Karpas-422 (cell line): ENCODE results near the gene DCUN1D5. TPM values are rescaled to one million over a fixed set of nuclear protein-coding genes. Genes with fewer than 3 reads are reported as not detected.
"Not testable (repeated sequence)": the region's sequence is repeated elsewhere in the genome, so short reads cannot be mapped to it uniquely, and the experiment has no call there.

Experiments used
- DNase-seq: peaks from one replicate; pipeline ENCODE4 v3.0.0-alpha.2; 2015
- H2AFZ ChIP-seq: fragments of 200-600 bp; sonication (generic); 2 replicates; pipeline ENCODE4 v1.6.1; 2014; ENCODE audit warnings: antibody characterized with exemption, low read length, mixed read lengths
- H3K27ac ChIP-seq: fragments of 200-600 bp; sonication (generic); 2 replicates; pipeline ENCODE4 v1.5.1; 2014; ENCODE audit warnings: mild to moderate bottlenecking, low read length, moderate library complexity
- H3K27me3 ChIP-seq: fragments of 200-600 bp; sonication (generic); 2 replicates; pipeline ENCODE4 v1.6.1; 2014; ENCODE audit warnings: low read length, mixed read lengths
- H3K36me3 ChIP-seq: fragments of 200-600 bp; sonication (generic); 2 replicates; pipeline ENCODE4 v1.6.1; 2014; ENCODE audit warnings: low read length, mixed read lengths; ENCODE audit not compliant: insufficient read depth
- H3K4me1 ChIP-seq: fragments of 200-600 bp; sonication (generic); 2 replicates; pipeline ENCODE4 v1.6.1; 2014; ENCODE audit warnings: mild to moderate bottlenecking, low read length, mixed read lengths
- H3K4me2 ChIP-seq: fragments of 200-600 bp; sonication (generic); 2 replicates; pipeline ENCODE4 v1.6.1; 2014; ENCODE audit warnings: low read length, low read depth, mild to moderate bottlenecking; ENCODE audit not compliant: poor library complexity, severe bottlenecking
- H3K4me3 ChIP-seq: fragments of 200-600 bp; sonication (generic); 2 replicates; pipeline ENCODE4 v1.5.1; 2014; ENCODE audit warnings: mild to moderate bottlenecking, antibody characterized with exemption, low read length, mixed read lengths
- H3K79me2 ChIP-seq: fragments of 200-600 bp; sonication (generic); 2 replicates; pipeline ENCODE4 v1.6.1; 2014; ENCODE audit warnings: mild to moderate bottlenecking, low read length, mixed read lengths
- H3K9ac ChIP-seq: fragments of 200-600 bp; sonication (generic); 2 replicates; pipeline ENCODE4 v1.6.0; 2014; ENCODE audit warnings: low read length
- H3K9me2 ChIP-seq: fragments of 200-600 bp; sonication (generic), shearing (Covaris generic); replicated peaks from 2 replicates; pipeline ENCODE4 v1.6.0; 2014; ENCODE audit warnings: mild to moderate bottlenecking, low read length, moderate library complexity; ENCODE audit not compliant: insufficient read depth
- H3K9me3 ChIP-seq: fragments of 300-700, 200-600 bp; sonication (generic); 2 replicates; pipeline ENCODE4 v1.6.1; 2014; ENCODE audit warnings: low read length, mixed read lengths
- H4K20me1 ChIP-seq: fragments of 200-600 bp; sonication (generic); 2 replicates; pipeline ENCODE4 v1.6.1; 2014; ENCODE audit warnings: mild to moderate bottlenecking, antibody characterized with exemption, low read length, low read depth; ENCODE audit not compliant: insufficient read depth
- total RNA-seq: library from RNA; depleted of rRNA; stranded (reverse); fragments of >200 nt; shearing (Covaris generic); gene quantifications from 2 replicates; pipeline ENCODE4 v1.2.3, GENCODE V29; 2014; ENCODE audit warnings: low replicate concordance; rRNA removed

Gene DCUN1D5
- total RNA-seq, 1 experiment from 2014 or later = 243 TPM

- no peaks in the 10 kb centered on the region for H3K4me1 ChIP-seq
- no peak overlapping the region for H2AFZ ChIP-seq
- H3K36me3 ChIP-seq = no peaks in the 10 kb centered on the region
- no peak overlapping the region for H3K9ac ChIP-seq
- no peak overlapping the region for H3K4me3 ChIP-seq
- no peaks in the 10 kb centered on the region for H3K27me3 ChIP-seq
- H3K9me2 ChIP-seq = no peaks in the 10 kb centered on the region
- no peak overlapping the region for H3K27ac ChIP-seq
- no peaks in the 10 kb centered on the region for H3K79me2 ChIP-seq
- H3K9me3 ChIP-seq = no peaks in the 10 kb centered on the region
- H3K4me2 ChIP-seq = no peak overlapping the region
- no peaks in the 10 kb centered on the region for H4K20me1 ChIP-seq
- DNase-seq = no peak
These were observed 62.6 kb downstream of the DCUN1D5 start for GRCh38 chr11:103029401-103029800.

- not testable (repeated sequence) for H3K4me1 ChIP-seq, H3K27ac ChIP-seq, H3K9ac ChIP-seq, H4K20me1 ChIP-seq, H3K36me3 ChIP-seq, H2AFZ ChIP-seq, H3K27me3 ChIP-seq, H3K4me2 ChIP-seq, H3K9me3 ChIP-seq, DNase-seq, H3K9me2 ChIP-seq, H3K79me2 ChIP-seq, H3K4me3 ChIP-seq
These were observed 63.5 kb downstream of the DCUN1D5 start for GRCh38 chr11:103028304-103029020.

GRCh38 chr11:103024086-103024485 is 67.9 kb downstream of the DCUN1D5 start:
- Histone ChIP-seq H4K20me1 (no peaks in the 10 kb centered on the region), H3K9me3 (no peaks in the 10 kb centered on the region), H3K27ac (no peak overlapping the region), H3K4me3 (no peak overlapping the region), H3K36me3 (no peaks in the 10 kb centered on the region), H3K4me2 (no peak overlapping the region), H3K4me1 (no peaks in the 10 kb centered on the region), H3K27me3 (no peaks in the 10 kb centered on the region), H2AFZ (no peak overlapping the region), H3K9ac (no peak overlapping the region), H3K9me2 (no peaks in the 10 kb centered on the region), H3K79me2 (no peaks in the 10 kb centered on the region)
- DNase-seq = no peak

GRCh38 chr11:103016031-103016430 is 75.9 kb downstream of the DCUN1D5 start:
- H2AFZ ChIP-seq = no peak overlapping the region
- H3K36me3 ChIP-seq = no peaks in the 10 kb centered on the region
- no peak overlapping the region for H3K4me2 ChIP-seq
- H3K9me2 ChIP-seq = no peaks in the 10 kb centered on the region
- no peaks in the 10 kb centered on the region for H3K27me3 ChIP-seq
- H4K20me1 ChIP-seq = no peaks in the 10 kb centered on the region
- DNase-seq = no peak
- no peaks in the 10 kb centered on the region for H3K4me1 ChIP-seq
- no peak overlapping the region for H3K9ac ChIP-seq
- no peak overlapping the region for H3K27ac ChIP-seq
- H3K79me2 ChIP-seq = no peaks in the 10 kb centered on the region
- no peaks in the 10 kb centered on the region for H3K9me3 ChIP-seq
- H3K4me3 ChIP-seq = no peak overlapping the region

GRCh38 chr11:103013421-103013820 is 78.5 kb downstream of the DCUN1D5 start:
- no peaks in the 10 kb centered on the region for H3K9me3 ChIP-seq
- no peak overlapping the region for H3K4me3 ChIP-seq
- H4K20me1 ChIP-seq = no peaks in the 10 kb centered on the region
- H3K9ac ChIP-seq = no peak overlapping the region
- H3K79me2 ChIP-seq = no peaks in the 10 kb centered on the region
- no peaks in the 10 kb centered on the region for H3K4me1 ChIP-seq
- no peak overlapping the region for H2AFZ ChIP-seq
- no peak for DNase-seq
- H3K9me2 ChIP-seq = no peaks in the 10 kb centered on the region
- no peak overlapping the region for H3K27ac ChIP-seq
- no peaks in the 10 kb centered on the region for H3K36me3 ChIP-seq
- H3K27me3 ChIP-seq = no peaks in the 10 kb centered on the region
- H3K4me2 ChIP-seq = no peak overlapping the region

Other genes with a start within 250 kb of the DCUN1D5 start
- not detected in 2 replicates for gene MMP3, start 248.6 kb downstream of the DCUN1D5 start, total RNA-seq
- not detected in 2 replicates for gene MMP12, start 217.2 kb downstream of the DCUN1D5 start, total RNA-seq
- gene MMP13, start 136.4 kb downstream of the DCUN1D5 start, total RNA-seq = not detected in 2 replicates
- 1.2 and 3.9 TPM in 2 replicates for gene DYNC2H1, start 17.3 kb upstream of the DCUN1D5 start, total RNA-seq